Middle frontal gyrus (tissue), 1 donor: Measurements from ENCODE around the gene SRRM4.
A peak's percentile ranks its signal among the peaks of the same experiment; 100 is the strongest.
"Not testable (repeated sequence)": the region's sequence is repeated elsewhere in the genome, so short reads cannot be mapped to it uniquely, and the experiment has no call there.

ENCODE experiments used
- DNase-seq: peaks from one replicate; pipeline ENCODE4 v3.0.0-alpha.2; 2015; ENCODE audit warnings: low spot score; ENCODE audit errors: extremely low spot score

The SRRM4 gene

DNA sequence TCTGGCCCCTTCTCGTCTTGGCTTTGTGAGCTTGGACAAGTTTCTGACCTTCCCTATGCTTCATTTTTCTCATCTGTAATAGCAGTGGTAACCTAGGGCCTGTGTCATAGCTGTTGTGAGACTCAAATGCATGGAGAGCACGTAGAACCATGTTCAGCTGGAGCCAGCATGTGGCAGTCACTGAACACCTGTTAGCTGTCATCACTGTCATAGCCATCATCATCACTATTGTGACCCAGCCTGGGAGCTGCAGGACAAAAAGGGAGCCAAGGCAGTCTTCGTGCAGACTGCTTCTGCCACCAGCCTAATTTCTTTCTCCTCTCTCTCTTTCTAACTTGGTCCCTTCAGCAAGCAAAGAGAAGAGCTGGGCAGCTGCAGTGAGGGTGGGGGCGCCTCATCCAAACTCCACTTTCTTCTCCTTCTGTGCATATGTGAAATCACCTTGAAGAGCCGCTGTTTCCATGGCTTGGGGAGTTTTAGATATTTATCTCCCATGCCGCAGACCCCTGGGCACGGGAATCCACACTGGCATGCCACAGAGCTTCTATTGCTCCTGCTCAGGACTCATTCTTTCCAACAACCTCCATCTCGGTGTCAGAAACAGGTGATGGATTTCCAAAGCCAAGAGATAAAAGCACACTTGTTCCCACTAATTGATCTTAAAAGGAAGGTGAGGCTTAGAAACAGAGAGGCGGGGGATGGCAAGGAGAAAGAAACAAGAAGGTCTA, 87.0 kb downstream of the SRRM4 start:
- no peak for DNase-seq

DNA sequence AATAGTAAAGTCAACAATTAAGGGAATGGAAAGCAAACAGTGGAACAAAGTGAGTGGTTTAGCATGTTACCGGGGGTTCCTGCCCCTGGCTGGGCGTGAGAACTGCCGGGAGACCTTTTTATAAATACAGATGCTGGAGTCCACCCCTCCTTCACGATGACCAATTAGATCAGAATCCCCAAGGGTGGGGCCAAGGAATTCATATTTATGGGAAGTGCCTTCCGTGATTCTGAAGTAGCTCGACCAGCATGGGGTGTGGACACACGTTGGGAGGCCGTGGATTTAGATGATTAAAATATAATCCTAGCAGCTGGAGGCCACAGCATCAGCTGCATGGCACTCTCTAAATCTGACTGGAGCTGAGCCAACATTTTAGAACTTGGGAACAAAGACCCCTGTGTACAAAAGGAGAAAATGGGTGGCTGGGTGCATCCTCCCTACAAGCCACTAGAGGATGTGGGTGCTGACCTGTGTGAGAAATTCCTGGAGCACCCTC, 87.9 kb downstream of the SRRM4 start:
- no peak for DNase-seq

DNA sequence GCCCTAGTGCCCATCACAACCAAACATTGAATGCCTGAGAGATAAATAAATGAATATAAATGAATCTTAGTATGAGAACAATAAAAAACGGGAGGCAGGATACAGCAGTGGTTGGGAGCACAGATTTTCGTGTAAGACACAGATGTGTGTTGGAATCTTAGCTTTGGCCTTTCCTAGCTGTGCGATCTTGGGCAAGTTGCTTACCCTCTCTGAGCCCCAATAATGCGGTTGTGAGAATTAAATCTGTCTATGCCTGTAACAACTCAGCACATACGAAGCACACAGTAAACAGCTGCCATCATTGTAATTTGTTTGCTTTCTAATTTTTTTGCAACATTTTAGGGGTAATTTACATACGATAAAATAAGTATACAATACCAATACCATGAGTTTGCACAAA, 89.8 kb downstream of the SRRM4 start:
- DNase-seq = no peak

DNA sequence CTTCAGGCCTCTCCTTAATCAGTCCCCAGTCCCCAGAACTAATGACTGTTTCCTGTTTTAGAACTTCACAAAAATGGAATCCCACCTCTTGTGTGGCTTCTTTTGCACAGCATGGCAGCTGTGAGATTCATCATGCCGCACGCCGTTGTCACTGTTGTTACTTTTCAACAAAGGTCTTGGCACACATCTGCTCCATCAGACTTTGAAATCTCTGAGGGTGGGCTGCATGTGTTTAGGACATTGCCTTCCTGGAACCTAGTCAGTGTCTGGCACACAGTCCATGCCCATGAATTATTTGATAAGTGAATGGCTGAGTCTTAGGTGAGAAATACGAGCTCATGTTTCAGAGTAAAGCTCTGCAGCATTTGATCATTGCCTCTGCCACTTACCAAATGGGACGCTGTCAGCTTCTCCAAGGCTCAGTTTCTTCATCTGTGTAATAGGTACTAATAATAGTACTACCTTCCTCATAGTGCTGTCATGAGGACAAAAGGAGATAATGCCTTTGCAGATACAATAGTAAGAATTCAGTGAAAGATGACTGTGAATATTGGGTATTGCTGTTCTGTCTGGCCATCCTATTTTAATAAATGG, 90.4 kb downstream of the SRRM4 start:
- DNase-seq = no peak

DNA sequence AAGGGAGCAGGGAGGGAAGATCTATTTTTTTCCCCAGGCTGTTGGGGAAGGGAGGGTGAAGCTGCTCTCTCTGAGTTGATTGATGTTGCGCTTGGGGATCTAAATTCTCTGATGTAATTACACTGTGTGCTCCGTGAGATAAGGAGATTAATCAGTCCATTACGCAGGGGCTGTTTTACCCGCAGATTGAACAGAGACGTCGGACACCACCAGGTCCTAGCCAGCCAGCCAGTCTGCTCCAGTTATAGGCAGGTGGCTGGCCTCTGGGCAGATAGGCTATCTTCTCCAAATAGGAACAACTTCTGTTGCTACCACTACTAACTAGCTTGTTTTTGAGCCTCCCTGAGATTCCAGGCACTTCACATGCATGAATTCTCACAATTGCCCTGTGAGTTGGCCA, 91.1 kb downstream of the SRRM4 start:
- no peak for DNase-seq

DNA sequence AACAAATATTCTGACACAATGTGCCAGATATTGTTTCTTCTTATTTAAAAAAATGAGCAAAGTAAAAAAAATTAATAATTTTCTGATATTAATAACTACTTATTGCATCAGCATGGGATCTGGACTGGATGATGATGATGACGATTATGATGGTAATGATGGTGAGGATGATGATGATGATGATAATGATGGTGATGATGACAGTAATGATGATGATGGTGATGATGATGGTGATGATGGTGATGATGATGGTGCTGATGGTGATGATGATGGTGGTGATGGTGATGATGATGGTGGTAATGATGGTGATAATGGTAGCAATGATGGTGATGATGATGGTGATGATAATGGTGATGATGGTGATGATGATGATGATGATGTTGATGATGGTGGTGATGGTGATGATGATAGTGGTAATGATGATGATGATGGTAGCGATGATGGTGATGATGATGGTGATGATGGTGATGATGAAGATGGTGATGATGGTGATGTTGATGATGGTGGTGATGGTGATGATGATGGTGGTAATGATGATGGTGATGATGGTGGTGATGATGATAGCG, 94.0 kb downstream of the SRRM4 start:
- no peak for DNase-seq

DNA sequence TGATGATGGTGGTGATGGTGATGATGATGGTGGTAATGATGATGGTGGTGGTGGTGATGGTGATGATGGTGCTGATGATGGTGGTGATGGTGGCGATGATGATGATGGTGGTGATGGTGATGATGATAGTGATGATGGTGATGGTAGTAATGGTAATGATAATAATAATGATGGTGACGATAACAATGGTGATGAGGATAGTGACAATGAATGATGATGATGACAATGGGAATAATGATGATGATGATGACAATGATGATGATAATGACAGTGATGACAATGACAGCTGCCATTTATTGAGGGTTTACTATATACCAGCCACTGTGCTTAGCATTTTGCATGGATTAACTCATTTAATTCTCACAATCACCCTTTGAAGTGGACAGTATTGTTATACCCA, 94.6 kb downstream of the SRRM4 start:
- DNase-seq = no peak

DNA sequence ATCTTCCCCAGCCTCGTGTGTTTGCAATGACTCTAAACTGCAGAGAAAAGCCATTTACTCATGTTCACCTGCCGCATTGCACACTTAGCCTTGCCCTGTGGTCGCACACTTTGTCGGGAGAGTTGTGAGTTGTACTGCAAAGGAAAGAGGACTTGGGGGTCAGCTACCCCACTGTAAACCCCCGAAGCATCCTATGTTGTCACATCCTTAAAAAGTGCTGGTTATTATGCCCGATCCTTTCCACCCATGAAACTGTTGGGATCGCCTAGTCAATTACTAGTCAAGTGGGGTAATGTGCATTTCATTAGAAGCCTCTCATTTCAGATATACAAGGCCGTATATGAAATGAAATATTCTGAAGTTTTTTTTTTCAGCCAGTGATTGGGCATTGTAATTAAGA, 98.2 kb downstream of the SRRM4 start:
- no peak for DNase-seq

DNA sequence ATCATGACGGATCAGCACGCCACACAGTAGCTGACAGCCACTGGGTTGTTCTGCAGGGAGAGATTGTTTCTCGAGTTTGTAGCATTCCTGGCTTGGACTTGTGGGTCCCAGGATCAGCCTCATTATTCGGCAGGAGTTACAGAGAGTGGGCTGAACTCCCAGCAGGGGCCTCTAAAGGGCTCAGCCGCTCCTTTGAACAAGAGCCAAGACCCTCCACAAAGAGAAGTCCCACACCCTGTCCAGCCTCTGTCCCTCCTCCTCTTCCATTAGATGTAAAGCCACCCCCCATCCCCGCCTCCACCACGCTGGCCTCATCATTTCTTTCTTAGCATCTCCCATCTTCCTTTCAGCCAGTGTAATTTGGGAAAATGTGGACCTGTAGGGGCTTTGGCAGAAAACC, 100.7 kb downstream of the SRRM4 start:
- DNase-seq = no peak

DNA sequence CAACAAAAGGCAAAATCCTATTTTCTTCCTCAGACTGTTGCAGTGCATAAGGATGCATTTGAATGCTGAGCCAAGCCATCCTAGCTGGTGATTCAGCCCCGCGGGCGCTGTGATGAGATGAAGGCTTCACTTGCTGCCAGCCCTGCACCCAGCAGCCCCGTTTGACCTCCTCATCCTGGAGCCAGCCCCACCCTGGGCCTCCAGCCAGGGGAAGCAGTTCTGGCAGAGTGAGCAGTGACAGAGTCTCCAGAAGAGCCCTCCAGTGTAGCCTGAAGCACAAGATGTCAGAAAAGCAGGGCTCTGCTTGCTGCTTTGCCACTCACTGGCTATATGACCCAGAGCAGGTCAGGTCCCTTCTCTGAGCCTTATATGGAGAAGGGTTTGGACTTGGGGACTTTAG, 101.2 kb downstream of the SRRM4 start:
- DNase-seq = no peak

DNA sequence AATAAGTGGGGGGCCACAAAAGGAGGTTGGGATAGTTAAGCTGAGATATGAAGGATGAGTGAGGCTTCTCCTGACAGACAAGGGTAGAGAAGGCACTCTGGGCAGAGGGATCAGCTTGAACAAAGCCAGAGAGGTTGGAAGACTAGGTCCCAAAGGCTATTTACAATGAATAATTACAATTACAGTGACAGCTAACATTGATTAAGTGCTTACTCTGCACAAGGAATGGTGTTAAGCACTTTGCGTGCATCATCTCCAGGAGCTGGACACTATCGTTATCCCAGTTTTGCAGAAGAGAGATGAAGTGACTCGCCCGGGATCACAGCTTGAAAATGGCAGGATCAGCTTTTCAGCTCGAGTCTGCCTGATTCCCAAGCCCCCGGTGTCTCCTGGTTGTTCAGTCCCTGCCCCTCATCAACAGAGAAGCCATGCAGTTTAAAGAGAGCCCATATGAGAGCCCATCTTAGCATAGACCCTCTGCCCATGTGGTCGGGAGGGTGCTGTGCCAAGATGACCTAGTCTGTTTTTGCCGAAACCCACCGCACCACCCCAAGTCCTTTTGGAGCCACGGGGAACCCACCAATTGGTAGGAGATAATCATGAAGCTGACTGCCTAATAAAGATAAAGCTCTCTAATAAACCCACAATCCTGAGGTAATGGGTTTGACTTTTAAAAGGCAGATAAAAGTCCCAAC, 107.5 kb downstream of the SRRM4 start:
- DNase-seq = no peak

DNA sequence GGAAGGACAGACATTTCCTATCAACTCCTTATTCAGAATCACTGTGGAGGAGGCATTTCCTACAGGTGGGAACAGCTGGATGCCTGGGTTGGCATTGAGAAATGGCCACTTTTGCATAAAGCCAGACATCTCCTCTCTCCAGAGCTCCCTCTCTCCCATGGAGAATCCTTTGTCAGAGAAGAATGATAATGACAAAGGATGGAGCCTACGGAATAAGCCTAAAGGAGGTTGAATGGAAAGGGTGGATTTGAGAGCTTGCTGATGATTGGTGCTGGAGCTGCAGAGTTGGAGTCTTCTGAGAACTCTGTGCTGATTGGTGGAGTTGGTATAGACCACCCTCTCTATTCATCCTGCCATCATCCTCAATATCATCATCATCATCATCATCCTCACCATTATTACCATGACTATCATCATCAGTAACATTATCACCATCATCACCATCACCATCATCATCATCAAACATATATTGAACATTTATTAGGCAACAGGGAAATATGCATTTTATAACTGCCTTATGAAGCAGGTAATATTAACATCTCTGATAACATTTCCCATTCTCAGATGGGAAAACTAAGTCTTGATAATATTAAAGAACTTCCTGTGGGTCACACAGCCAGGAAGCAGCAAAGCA, 108.2 kb downstream of the SRRM4 start:
- DNase-seq = no peak

DNA sequence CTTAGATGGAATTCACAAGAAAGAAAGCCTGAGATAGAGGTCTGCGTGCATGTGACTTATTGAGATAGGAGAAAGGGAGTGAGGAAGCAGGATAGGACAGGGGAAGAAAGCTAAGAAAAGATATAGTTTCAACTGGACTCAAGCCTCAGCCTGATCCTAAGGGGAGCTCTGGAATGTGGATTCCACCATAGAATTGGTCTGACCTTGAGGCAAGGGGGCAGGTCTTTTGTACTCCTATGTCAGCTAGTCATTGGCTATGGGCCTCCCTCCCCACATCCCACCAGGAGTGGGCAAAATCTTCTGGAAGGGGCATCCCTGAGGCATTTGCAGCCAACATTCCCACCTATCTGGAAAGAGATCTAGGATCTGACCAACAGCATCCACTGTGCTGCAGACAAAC, 108.9 kb downstream of the SRRM4 start:
- no peak for DNase-seq

DNA sequence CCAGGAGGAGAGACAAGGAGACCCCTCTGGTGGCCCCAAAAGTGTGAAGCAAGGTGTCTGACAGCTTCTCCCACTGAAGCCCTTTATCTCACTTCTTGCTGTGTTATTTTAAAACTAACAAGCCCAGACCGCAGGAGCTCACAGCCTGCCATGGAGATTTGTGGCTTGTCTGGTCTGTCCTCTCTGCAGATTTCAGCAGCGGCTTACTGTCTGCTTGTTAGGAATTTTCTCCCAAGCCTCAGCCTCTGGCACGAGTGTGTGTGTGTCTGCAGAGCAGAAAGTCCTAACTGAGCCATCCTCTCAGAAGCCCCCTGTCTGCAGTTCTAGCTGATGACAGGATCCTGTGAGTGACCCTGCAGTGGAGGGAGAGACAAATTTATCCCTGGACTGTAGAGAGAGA, 109.5 kb downstream of the SRRM4 start:
- no peak for DNase-seq

DNA sequence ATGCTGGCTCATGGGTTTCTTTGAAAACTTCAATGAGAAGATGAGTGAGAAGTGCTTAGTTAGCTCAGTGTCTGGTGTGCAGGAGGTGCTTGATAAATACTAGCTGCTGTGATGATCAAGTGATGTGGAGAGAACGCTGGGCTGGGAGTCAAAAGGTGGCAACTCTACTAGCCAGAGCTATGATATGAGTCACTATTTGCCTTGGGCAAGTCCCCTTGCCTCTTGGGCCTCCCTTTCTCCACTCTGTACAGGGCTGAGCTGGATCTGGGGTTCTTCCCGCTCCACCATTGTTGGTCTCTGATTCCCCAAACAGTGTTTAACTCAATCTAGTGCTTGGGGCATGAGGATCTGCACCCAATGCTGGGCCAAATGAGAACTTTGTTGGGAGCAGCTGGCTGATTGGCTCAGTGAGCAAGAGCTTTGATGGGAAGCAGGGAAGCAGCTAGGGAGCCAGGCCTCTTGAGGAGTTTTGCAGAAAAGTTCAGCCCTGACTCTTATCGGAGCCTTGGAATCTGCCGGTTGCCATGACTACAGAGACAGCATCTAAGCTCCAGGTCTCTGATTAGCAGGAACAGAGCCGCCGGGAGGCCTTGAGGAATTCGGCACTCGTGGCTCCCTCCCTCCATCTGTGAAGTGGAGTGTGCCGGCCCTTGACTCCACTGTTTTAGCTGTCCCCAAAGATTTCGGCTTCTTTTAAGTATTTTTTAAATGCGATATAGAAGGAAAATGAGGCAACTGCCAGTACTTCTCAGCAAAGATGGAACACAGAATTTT, 115.3 kb downstream of the SRRM4 start:
- peak; percentile 68 for DNase-seq

DNA sequence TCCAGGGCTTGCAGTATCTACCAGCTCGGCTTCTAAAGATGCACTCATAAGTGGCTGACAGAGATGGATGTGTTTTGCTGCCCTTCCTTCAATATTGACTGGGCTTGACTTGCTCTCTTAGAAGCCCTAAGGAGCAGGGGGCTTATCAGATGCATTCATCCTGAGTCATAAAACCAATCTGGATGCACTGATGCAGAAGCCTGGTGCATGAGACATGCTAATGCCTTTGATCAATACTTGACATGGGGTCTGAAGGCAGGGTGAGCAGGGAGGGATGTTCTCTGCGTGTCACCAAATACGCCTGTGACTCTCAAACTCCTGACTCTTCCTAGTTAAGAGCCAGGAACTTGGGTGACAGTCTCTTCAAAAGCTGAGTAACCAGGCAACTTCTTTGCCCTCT, 119.6 kb downstream of the SRRM4 start:
- no peak for DNase-seq

DNA sequence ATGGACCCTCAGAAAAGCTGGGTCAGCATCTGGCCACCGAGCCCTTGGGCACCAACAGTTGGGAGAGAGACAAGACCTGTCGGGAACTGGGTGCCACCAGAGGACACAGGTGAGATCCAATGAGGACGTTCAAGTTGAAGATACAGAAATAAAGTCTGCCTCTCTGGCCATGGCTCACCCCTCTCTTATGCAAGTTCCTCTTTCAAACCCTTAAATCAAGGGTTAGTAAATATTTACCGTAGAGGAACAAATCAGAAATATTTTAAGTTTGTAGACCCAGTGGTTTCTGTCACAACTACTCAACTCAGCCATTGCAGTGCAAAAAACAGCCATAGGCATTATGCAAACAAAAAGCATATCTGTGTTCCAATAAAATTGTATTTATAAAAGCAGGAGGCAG, 120.9 kb downstream of the SRRM4 start:
- no peak for DNase-seq

DNA sequence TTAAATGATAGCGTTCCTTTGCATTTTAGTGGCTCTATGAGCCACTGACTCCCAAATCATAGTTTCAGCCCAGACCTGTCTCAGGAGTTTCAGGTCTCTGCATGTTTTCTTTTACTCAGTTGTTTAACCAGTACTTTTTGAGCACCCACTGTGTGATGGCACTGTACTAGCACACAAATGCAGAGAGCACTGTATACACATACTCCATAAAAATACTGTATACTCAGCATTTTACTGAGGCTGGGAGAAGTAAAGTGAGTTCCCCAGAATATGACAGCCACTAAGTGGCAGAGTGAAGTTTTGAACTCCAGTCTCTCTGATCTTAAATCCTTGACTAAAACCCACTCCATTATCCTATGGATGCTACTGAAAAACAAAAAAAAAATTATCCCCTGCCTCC, 121.4 kb downstream of the SRRM4 start:
- DNase-seq = no peak

DNA sequence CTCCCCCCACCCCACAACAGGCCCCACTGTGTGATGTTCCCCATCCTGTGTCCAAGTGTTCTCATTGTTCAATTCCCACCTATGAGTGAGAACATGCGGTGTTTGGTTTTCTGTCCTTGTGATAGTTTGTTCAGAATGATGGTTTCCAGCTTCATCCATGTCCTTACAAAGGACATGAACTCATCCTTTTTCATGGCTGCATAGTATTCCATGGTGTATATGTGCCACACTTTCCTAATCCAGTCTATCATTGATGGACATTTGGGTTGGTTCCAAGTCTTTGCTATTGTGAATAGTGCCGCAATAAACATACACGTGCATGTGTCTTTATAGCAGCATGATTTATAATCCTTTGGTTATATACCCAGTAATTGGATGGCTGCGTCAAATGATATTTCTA, 123.6 kb downstream of the SRRM4 start:
- not testable (repeated sequence) for DNase-seq

DNA sequence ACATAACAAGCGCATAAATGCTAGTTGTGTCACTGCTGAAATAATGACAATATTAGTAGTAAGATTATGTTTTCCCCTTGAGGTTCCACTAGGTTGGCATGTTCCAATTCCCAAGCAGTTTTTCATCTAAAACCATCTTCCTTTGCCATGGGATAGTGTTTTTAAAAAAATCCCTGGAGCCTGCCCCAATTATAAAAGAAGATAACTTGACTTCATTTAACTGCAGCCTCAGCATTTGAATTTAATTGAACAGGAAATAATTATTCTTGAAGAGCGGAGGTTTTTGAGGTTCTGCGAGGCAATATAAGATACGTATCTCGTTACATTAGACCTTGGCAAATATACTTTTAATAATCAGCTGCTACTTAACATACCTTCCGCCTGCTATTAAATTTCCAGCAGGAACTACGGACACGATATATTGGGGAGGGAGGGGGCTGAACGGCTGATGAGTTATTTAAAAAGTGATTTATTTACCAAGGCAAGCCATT, 132.2 kb downstream of the SRRM4 start:
- DNase-seq = no peak

DNA sequence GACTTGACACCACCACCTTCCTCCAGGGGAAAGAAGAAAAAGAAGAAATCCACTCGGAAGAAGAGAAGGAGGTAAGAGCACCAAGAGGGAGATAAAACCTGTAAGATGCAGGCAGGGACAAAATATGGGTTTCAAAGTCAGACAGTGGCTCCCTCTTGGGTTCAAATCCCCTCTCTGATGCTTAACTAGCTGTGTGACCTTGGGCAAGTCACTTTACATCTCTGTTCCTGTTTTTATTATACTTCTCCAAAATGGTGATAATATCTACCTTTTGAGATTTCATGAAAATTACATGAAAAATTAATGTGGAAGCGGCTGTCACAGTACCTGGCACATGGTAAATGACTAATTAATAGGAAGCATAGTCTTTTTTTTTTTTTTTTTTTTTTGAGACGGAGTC, 133.0 kb downstream of the SRRM4 start:
- DNase-seq = no peak
